PC-3 (cell line): Measurements from ENCODE around the gene CYP2R1. TPM values are rescaled to one million over a fixed set of nuclear protein-coding genes. Genes with fewer than 3 reads are reported as not detected.

Experiments
- ATAC-seq: fragments of 200-7000 bp; cut with Tn5 transposase; 2 replicates; pipeline ENCODE4 v1.9.1; 2020; ENCODE audit warnings: mild to moderate bottlenecking, moderate library complexity
- BruUV-seq: library from RNA; stranded (reverse); fragments of 400-500 nt; replicated peaks from 2 replicates; lab custom pipeline; 2021; lab: Mats Ljungman, UMichigan
- CTCF ChIA-PET: fragments of 300-600 bp; sonication (Branson Sonifier 250); formaldehyde crosslinking; loops from one replicate; lab custom pipeline; 2022; ENCODE audit warnings: antibody characterized with exemption; lab: Charles Lee
- POLR2A ChIA-PET: fragments of 300-600 bp; sonication (Branson Sonifier 250); formaldehyde crosslinking; loops from one replicate; lab custom pipeline; 2022; ENCODE audit warnings: antibody characterized with exemption; ENCODE audit not compliant: unreplicated experiment; lab: Charles Lee
- DNase-seq: peaks from one replicate; pipeline ENCODE4 v3.0.0-alpha.2; 2015
- H2AFZ ChIP-seq: fragments of 300-600 bp; sonication (generic); 2 replicates; pipeline ENCODE4 v1.6.0; 2016; ENCODE audit warnings: antibody characterized with exemption, low read length
- H3F3A ChIP-seq: fragments of 300-600 bp; sonication (generic); one replicate; pipeline ENCODE4 v1.6.0; 2017; ENCODE audit warnings: antibody characterized with exemption, low read length, control low read depth, mild to moderate bottlenecking; ENCODE audit not compliant: unreplicated experiment
- H3K27ac ChIP-seq: fragments of 300-600 bp; sonication (generic); 2 replicates; pipeline ENCODE4 v1.5.1; 2016; ENCODE audit warnings: mild to moderate bottlenecking, low read length
- H3K27me3 ChIP-seq: fragments of 300-600 bp; sonication (generic); 2 replicates; pipeline ENCODE4 v1.6.1; 2016; ENCODE audit warnings: low read length, mixed read lengths
- H3K36me3 ChIP-seq: fragments of 300-600 bp; sonication (generic); 2 replicates; pipeline ENCODE4 v1.6.1; 2016; ENCODE audit warnings: low read depth, mixed run types, low read length, mixed read lengths
- H3K4me1 ChIP-seq: fragments of 300-600 bp; sonication (generic); 2 replicates; pipeline ENCODE4 v1.5.1; 2016; ENCODE audit warnings: low read length; ENCODE audit not compliant: insufficient read depth
- H3K4me2 ChIP-seq: fragments of 300-600 bp; sonication (generic); 2 replicates; pipeline ENCODE4 v1.6.0; 2016; ENCODE audit warnings: low read length
- H3K4me3 ChIP-seq: fragments of 300-600 bp; sonication (generic); 2 replicates; pipeline ENCODE4 v1.5.1; 2016; ENCODE audit warnings: mild to moderate bottlenecking, low read length, mixed read lengths
- H3K79me2 ChIP-seq: fragments of 300-600 bp; sonication (generic); 2 replicates; pipeline ENCODE4 v1.6.1; 2017; ENCODE audit warnings: low read length, mixed read lengths
- H3K9ac ChIP-seq: fragments of 300-600 bp; sonication (generic); 2 replicates; pipeline ENCODE4 v1.6.0; 2016; ENCODE audit warnings: mild to moderate bottlenecking, low read length
- H3K9me2 ChIP-seq: fragments of 300-600 bp; sonication (generic); replicated peaks from 2 replicates; pipeline ENCODE4 v1.6.1; 2016; ENCODE audit warnings: mixed run types, low read length, mixed read lengths
- H3K9me3 ChIP-seq: fragments of 300-600 bp; sonication (generic); 2 replicates; pipeline ENCODE4 v1.6.1; 2016; ENCODE audit warnings: low read length, mixed read lengths
- H4K20me1 ChIP-seq: fragments of 300-600 bp; sonication (generic); 2 replicates; pipeline ENCODE4 v1.6.1; 2016; ENCODE audit warnings: low read length, mixed read lengths
- CTCF ChIP-seq: fragments of 300-600 bp; sonication (generic); conservative IDR thresholded peaks from 2 replicates; pipeline ENCODE4 v1.5.1; 2017; ENCODE audit warnings: antibody characterized with exemption, low read depth, mild to moderate bottlenecking, low read length
- EZH2 ChIP-seq: fragments of 300-600 bp; sonication (generic); IDR thresholded peaks from one replicate; pipeline ENCODE4 v1.6.1; 2017; ENCODE audit warnings: antibody characterized with exemption, mild to moderate bottlenecking, low read length; ENCODE audit not compliant: unreplicated experiment
- EZH2phosphoT487 ChIP-seq: fragments of 300-600 bp; sonication (generic); IDR thresholded peaks from 2 replicates; pipeline ENCODE4 v1.6.1; 2018; ENCODE audit warnings: mild to moderate bottlenecking, antibody characterized with exemption, low read length, borderline replicate concordance
- intact Hi-C: fragments of 100-400 bp; cut with micrococcal nuclease; formaldehyde crosslinking; loops from 2 replicates; pipeline ENCODE4 v1.9.0; 2023
- total RNA-seq: library from RNA; depleted of rRNA; stranded (reverse); fragments of >200 nt; gene quantifications from 2 replicates; pipeline ENCODE4 v1.2.3, GENCODE V29; 2014

Gene CYP2R1
- total RNA-seq, 1 experiment from 2014 or later: 7.5 TPM

DNA sequence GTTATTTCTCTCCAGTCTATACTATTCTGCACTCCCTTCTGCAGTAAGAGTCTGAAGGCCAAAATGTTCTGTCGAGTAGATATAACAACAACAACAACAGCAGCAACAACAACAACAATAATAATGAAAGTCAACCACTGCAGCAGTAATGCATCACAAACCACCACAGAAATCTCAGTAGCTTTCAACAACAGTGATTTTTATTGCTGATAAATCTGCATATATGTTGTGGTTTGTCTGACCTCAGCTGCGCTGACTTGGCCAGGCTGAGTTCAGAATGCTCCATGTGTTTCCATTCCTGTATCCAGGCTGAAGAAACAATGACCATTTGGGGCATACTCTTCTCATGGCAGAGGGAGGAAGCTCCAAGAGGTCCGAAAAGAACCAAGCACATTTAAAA, 32.3 kb upstream of the CYP2R1 start:
- Histone ChIP-seq H3K36me3 (no peaks in the 10 kb centered on the region), H3F3A (no peaks in the 10 kb centered on the region), H3K4me3 (no peak overlapping the region), H3K27ac (no peak overlapping the region), H3K9me2 (no peaks in the 10 kb centered on the region), H3K27me3 (no peaks in the 10 kb centered on the region), H3K9me3 (no peaks in the 10 kb centered on the region), H3K9ac (no peak overlapping the region), H3K4me1 (no peaks in the 10 kb centered on the region), H3K4me2 (no peak overlapping the region), H2AFZ (no peak overlapping the region), H3K79me2 (no peaks in the 10 kb centered on the region), H4K20me1 (no peaks in the 10 kb centered on the region)
- DNase-seq (no peak), ATAC-seq (no peak)
- intact Hi-C loops: no loop called here
- BruUV-seq: no TSS peak
- POLR2A ChIA-PET: no interaction called here
- CTCF ChIA-PET: no interaction called here
- TF ChIP-seq CTCF (no peak), EZH2 (no peak), EZH2phosphoT487 (no peak)

DNA sequence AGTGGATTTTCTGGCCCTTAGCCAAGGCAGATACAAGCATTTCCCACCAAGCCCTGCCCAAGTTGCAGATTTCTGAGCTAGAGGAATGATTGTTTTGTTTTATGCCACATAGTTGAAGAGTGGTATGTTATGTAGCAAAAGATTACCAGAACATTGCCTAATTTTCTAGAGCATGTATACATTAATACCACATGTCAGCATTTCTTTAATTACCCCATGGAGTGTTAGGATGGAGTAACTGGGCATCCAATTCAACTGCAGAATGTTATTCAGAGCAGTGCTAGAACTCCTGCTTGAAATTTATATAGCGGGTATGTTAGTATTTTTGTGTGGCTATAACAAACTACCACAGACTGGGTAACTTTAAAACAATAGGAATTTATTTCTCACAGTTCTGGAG, 24.4 kb upstream of the CYP2R1 start:
- TF ChIP-seq EZH2phosphoT487 (no peak), CTCF (no peak), EZH2 (no peak)
- Histone ChIP-seq H3K4me3 (no peak overlapping the region), H3K79me2 (no peaks in the 10 kb centered on the region), H4K20me1 (no peaks in the 10 kb centered on the region), H2AFZ (no peak overlapping the region), H3K9me2 (no peaks in the 10 kb centered on the region), H3F3A (no peaks in the 10 kb centered on the region), H3K4me1 (no peaks in the 10 kb centered on the region), H3K4me2 (no peak overlapping the region), H3K9me3 (no peaks in the 10 kb centered on the region), H3K27me3 (peaks cover 13% of the 10 kb centered on the region; the same call in 1 of the 2 replicates), H3K9ac (no peak overlapping the region), H3K36me3 (no peaks in the 10 kb centered on the region), H3K27ac (no peak overlapping the region)
- intact Hi-C loops: no loop called here
- ChIA-PET POLR2A (no interaction called here), CTCF (no interaction called here)
- BruUV-seq: no TSS peak
- DNase-seq (no peak), ATAC-seq (no peak)

- ChIA-PET POLR2A (no interaction called here), CTCF (no interaction called here)
- Histone ChIP-seq H2AFZ (no peak overlapping the region), H3K4me3 (no peak overlapping the region), H3K27me3 (peaks cover 18% of the 10 kb centered on the region; the same call in 1 of the 2 replicates), H3K36me3 (no peaks in the 10 kb centered on the region), H3K4me2 (no peak overlapping the region), H3K9me3 (no peaks in the 10 kb centered on the region), H3K27ac (no peak overlapping the region), H3K9me2 (no peaks in the 10 kb centered on the region), H3F3A (no peaks in the 10 kb centered on the region), H3K79me2 (no peaks in the 10 kb centered on the region), H3K4me1 (no peaks in the 10 kb centered on the region), H3K9ac (no peak overlapping the region), H4K20me1 (no peaks in the 10 kb centered on the region)
- no TSS peak for BruUV-seq
- TF ChIP-seq EZH2phosphoT487 (no peak), CTCF (no peak), EZH2 (no peak)
- ATAC-seq: no peak
- no peak for DNase-seq
- intact Hi-C loops: no loop called here
Observed at GRCh38 chr11:14914536-14914935, 22.5 kb upstream of the CYP2R1 start.
